Sigmoid colon (tissue), 4 donors: ENCODE results near the gene CCL19.

Experiments
- CTCF ChIP-seq, 4 experiments: fragments of 450-650 bp in 3 of 4; fragments of 200-600 bp in 1 of 4; IDR thresholded peaks; one replicate each; pipeline ENCODE4 v1.5.1; 2016 to 2019; ENCODE audit warnings: antibody characterized with exemption in 4 of 4, mild to moderate bottlenecking in 3 of 4, moderate library complexity in 2 of 4
- EP300 ChIP-seq, 4 donors: sonication (generic); formaldehyde crosslinking; IDR thresholded peaks; one replicate each; pipeline ENCODE4 v1.6.1; 2017; ENCODE audit warnings: antibody characterized with exemption in 4 of 4
- POLR2A ChIP-seq, 2 donors: fragments of 450-650 bp; IDR thresholded peaks; one replicate each; pipeline ENCODE4 v1.6.1; 2016; ENCODE audit warnings: antibody characterized with exemption in 2 of 2, mild to moderate bottlenecking in 2 of 2, moderate library complexity in 2 of 2
- POLR2AphosphoS5 ChIP-seq, 4 donors: sonication (generic); formaldehyde crosslinking; IDR thresholded peaks; one replicate each; pipeline ENCODE4 v1.6.1; 2017; ENCODE audit warnings: antibody characterized with exemption in 4 of 4

GRCh38 chr9:34658461-34658860, 32.6 kb downstream of the CCL19 start:
- TF ChIP-seq CTCF (IDR thresholded peaks at IDR 0.05), result no peak
- no peak for TF ChIP-seq POLR2AphosphoS5 (IDR thresholded peaks at IDR 0.05)
- TF ChIP-seq POLR2A (IDR thresholded peaks at IDR 0.05), result no peak
- no peak for TF ChIP-seq EP300 (IDR thresholded peaks at IDR 0.05)
